ENCODE measurements around the gene DNAJC13. TPM values are rescaled to one million over a fixed set of nuclear protein-coding genes. Genes with fewer than 3 reads are reported as not detected.

The DNAJC13 gene
- total RNA-seq, 1 experiment from 2014 or later: 18.1 TPM

DNA sequence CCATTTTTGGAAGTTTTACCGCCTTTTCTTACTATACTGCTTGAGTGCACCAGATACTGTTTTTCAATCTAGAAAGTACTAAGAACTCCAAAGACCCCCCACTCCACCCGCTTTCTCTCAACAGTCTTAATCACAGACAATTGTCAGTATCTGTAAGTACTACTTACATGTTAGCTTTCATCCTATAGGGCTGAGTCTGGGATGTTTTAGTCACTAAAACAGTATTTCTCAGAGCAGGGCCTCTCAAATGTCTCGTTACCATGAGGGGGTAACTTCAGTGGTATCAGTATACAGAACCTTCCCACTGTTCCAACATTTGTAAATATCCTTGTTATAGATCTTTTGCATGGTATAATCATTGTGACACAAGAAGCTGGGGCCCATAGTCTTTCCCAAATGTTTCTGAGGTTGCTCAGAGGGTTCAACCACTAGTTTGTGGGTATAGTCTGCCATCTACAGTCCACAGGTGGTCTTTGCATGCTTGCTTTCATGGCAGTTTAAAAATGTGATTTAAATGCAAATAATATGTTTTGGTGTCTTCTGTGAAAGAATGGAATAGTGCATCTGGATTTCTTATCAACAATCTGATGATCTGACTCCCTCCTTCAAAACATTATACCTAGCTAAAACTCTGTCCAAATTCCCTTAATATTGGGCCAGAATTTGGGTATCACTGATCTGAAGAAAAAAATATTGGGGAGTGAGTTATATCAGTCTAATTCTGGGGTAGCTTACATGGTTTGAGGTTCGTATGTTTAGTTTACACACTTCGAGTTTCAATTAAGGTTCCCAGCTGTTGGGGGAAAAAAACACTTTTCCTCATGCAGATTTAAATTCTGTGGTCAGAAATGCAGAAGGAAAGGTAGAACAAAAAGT is 18.0 kb upstream of the DNAJC13 start:
- Mint-ChIP-seq H3K9me3 (peaks cover 0 to 4% of the 10 kb centered on the region in 2 experiments; a peak in 2 of 5 replicates), H3K36me3 (ENCODE audit: insufficient read depth in 1 of 3, low read depth in 3 of 3) (peaks cover 0 to 8% (median 0%) of the 10 kb centered on the region in 3 experiments; a peak in 3 of 7 replicates), H3K4me3 (no peak overlapping the region), H3K4me1 (peaks cover 8 to 14% of the 10 kb centered on the region in 2 experiments), H3K27me3 (ENCODE audit: low read depth) (no peaks in the 10 kb centered on the region), H3K27ac (no peak overlapping the region)
- Histone ChIP-seq H2BK20ac (ENCODE audit: low read depth, low read length, poor library complexity, severe bottlenecking) (no peak overlapping the region), H3K79me2 (ENCODE audit: insufficient read depth, low read length) (no peaks in the 10 kb centered on the region), H4K5ac (ENCODE audit: insufficient read length, low read depth, low read length) (no peak overlapping the region), H3K23ac (ENCODE audit: insufficient read length, low read depth, low read length) (no peak overlapping the region), H2BK120ac (ENCODE audit: low read depth, low read length, poor library complexity, severe bottlenecking) (no peak overlapping the region), H3K14ac (ENCODE audit: insufficient read depth, low read length) (no peak overlapping the region), H2AK5ac (ENCODE audit: insufficient read length, low read length) (no peak overlapping the region), H3K79me1 (ENCODE audit: insufficient read depth, low read depth, low read length, poor library complexity, severe bottlenecking) (no peaks in the 10 kb centered on the region), H3K18ac (ENCODE audit: insufficient read length, low read depth, low read length) (no peak overlapping the region), H4K20me1 (ENCODE audit: control insufficient read depth, insufficient read depth, insufficient read length) (no peaks in the 10 kb centered on the region), H3K27me3 (ENCODE audit: insufficient read depth, low read length) (no peaks in the 10 kb centered on the region), H4K91ac (ENCODE audit: insufficient read length, low read depth, low read length) (no peak overlapping the region), H3K4me1 (ENCODE audit: insufficient read depth, low read length) (no peaks in the 10 kb centered on the region; the same call in 1 of the 2 replicates), H4K8ac (replicated peaks; ENCODE audit: insufficient read length, low read depth, low read length) (no peak overlapping the region), H3K9ac (ENCODE audit: extremely low read depth, insufficient read length, low read length) (no peak overlapping the region), H3K9me3 (ENCODE audit: control insufficient read depth, low read depth, low read length) (no peaks in the 10 kb centered on the region), H2BK12ac (ENCODE audit: insufficient read length, low read depth, low read length) (no peak overlapping the region), H3K4me2 (ENCODE audit: insufficient read depth, insufficient read length, low read length) (no peak overlapping the region), H3K27ac (ENCODE audit: insufficient read length, low read depth, low read length) (no peak overlapping the region), H3K56ac (ENCODE audit: insufficient read length, low read depth, low read length) (no peak overlapping the region), H2BK15ac (ENCODE audit: low read depth, low read length) (no peak overlapping the region), H2AFZ (ENCODE audit: low read length) (no peak overlapping the region), H2BK5ac (ENCODE audit: insufficient read length, low read length) (no peak overlapping the region), H3K23me2 (ENCODE audit: insufficient read length, low read depth, low read length, poor library complexity, severe bottlenecking) (no peaks in the 10 kb centered on the region), H3T11ph (ENCODE audit: low read length) (no peak overlapping the region), H3K4ac (ENCODE audit: low read depth, low read length) (no peak overlapping the region)
- TF ChIP-seq, protein P1, sequence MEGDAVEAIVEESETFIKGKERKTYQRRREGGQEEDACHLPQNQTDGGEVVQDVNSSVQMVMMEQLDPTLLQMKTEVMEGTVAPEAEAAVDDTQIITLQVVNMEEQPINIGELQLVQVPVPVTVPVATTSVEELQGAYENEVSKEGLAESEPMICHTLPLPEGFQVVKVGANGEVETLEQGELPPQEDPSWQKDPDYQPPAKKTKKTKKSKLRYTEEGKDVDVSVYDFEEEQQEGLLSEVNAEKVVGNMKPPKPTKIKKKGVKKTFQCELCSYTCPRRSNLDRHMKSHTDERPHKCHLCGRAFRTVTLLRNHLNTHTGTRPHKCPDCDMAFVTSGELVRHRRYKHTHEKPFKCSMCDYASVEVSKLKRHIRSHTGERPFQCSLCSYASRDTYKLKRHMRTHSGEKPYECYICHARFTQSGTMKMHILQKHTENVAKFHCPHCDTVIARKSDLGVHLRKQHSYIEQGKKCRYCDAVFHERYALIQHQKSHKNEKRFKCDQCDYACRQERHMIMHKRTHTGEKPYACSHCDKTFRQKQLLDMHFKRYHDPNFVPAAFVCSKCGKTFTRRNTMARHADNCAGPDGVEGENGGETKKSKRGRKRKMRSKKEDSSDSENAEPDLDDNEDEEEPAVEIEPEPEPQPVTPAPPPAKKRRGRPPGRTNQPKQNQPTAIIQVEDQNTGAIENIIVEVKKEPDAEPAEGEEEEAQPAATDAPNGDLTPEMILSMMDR (conservative IDR thresholded peaks at IDR 0.05): peak; percentile 93
- no CpG with 5 or more reads among the region's 5 CpGs for WGBS (ENCODE audit: extremely low coverage, insufficient read length, low lambda C conversion rate)
- peak; percentile 47 for DNase-seq
